Mesenchymal stem cell (in vitro differentiated cells and primary cell): ENCODE data around the gene IPPK.
"Not testable (repeated sequence)": the region's sequence is repeated elsewhere in the genome, so short reads cannot be mapped to it uniquely, and the experiment has no call there.

Experiments
- DNase-seq: peaks from one replicate; pipeline ENCODE4 v3.0.0-alpha.2; 2013
- H2AFZ ChIP-seq: one replicate; pipeline ENCODE4 v1.6.1; 2013; ENCODE audit warnings: low read depth, mild to moderate bottlenecking, control low read depth, inconsistent platforms, low read length, moderate library complexity
- H2AK5ac ChIP-seq: 2 replicates; pipeline ENCODE4 v1.6.1; 2013; ENCODE audit warnings: low read length, moderate library complexity, mild to moderate bottlenecking, inconsistent platforms; ENCODE audit not compliant: severe bottlenecking
- H2BK120ac ChIP-seq: one replicate; pipeline ENCODE4 v1.6.1; 2013; ENCODE audit warnings: low read depth, mild to moderate bottlenecking, inconsistent platforms, low read length, moderate library complexity
- H2BK12ac ChIP-seq, 2 experiments: one replicate each; pipeline ENCODE4 v1.6.1; 2013; ENCODE audit warnings: inconsistent platforms in 2 of 2, low read length in 2 of 2, mild to moderate bottlenecking in 2 of 2, moderate library complexity in 2 of 2, control low read depth in 1 of 2
- H2BK15ac ChIP-seq: one replicate; pipeline ENCODE4 v1.6.1; 2013; ENCODE audit warnings: mild to moderate bottlenecking, low read depth, inconsistent platforms; ENCODE audit not compliant: poor library complexity, severe bottlenecking
- H2BK5ac ChIP-seq: 2 replicates; pipeline ENCODE4 v1.6.1; 2013; ENCODE audit warnings: low read depth, mild to moderate bottlenecking, low read length, control low read depth, inconsistent platforms; ENCODE audit not compliant: poor library complexity, severe bottlenecking
- H3K14ac ChIP-seq, 2 experiments: one replicate each; pipeline ENCODE4 v1.6.1; 2013; ENCODE audit warnings: inconsistent platforms in 2 of 2, low read length in 2 of 2, control low read depth in 1 of 2, mild to moderate bottlenecking in 1 of 2, moderate library complexity in 1 of 2
- H3K18ac ChIP-seq, 2 experiments: one replicate each; pipeline ENCODE4 v1.6.1; 2013; ENCODE audit warnings: inconsistent platforms in 2 of 2, low read length in 2 of 2, control low read depth in 1 of 2, low read depth in 1 of 2, mild to moderate bottlenecking in 1 of 2
- H3K23ac ChIP-seq, 2 experiments: one replicate each; pipeline ENCODE4 v1.6.1; 2013; ENCODE audit warnings: inconsistent platforms in 2 of 2, low read length in 2 of 2, mild to moderate bottlenecking in 2 of 2, moderate library complexity in 2 of 2, control low read depth in 1 of 2
- H3K27ac ChIP-seq: 2 replicates; pipeline ENCODE4 v1.5.1; 2013; ENCODE audit warnings: mild to moderate bottlenecking, moderate library complexity, low read length, control low read depth, inconsistent platforms; ENCODE audit not compliant: poor library complexity, severe bottlenecking
- H3K27me3 ChIP-seq, 2 experiments: 2 replicates each; pipeline versions ENCODE4 v1.6.1 to v1.7.0; 2013; ENCODE audit warnings: low read length in 2 of 2, mild to moderate bottlenecking in 2 of 2, moderate library complexity in 2 of 2, control low read depth in 1 of 2, inconsistent platforms in 1 of 2; ENCODE audit not compliant: control insufficient read depth in 1 of 2, insufficient read depth in 1 of 2
- H3K36me3 ChIP-seq, 2 experiments: 2 replicates each; pipeline versions ENCODE4 v1.6.1 to v1.7.0; 2013; ENCODE audit warnings: low read length in 2 of 2, control low read depth in 1 of 2, inconsistent platforms in 1 of 2, low read depth in 1 of 2, mild to moderate bottlenecking in 1 of 2; ENCODE audit not compliant: insufficient read depth in 2 of 2, control insufficient read depth in 1 of 2
- H3K4ac ChIP-seq, 2 experiments: one replicate each; pipeline ENCODE4 v1.6.1; 2013; ENCODE audit warnings: inconsistent platforms in 2 of 2, low read length in 2 of 2, mild to moderate bottlenecking in 2 of 2, moderate library complexity in 2 of 2, control low read depth in 1 of 2, low read depth in 1 of 2
- H3K4me1 ChIP-seq: 2 replicates; pipeline ENCODE4 v1.6.1; 2013; ENCODE audit warnings: low read depth, low read length, control low read depth; ENCODE audit not compliant: control insufficient read depth, insufficient read depth
- H3K4me2 ChIP-seq: 2 replicates; pipeline ENCODE4 v1.6.1; 2013; ENCODE audit warnings: low read length, mild to moderate bottlenecking, inconsistent platforms; ENCODE audit not compliant: poor library complexity, severe bottlenecking
- H3K4me3 ChIP-seq, 2 experiments: 2 replicates each; pipeline versions ENCODE4 v1.5.1 to v1.7.0; 2013; ENCODE audit warnings: low read length in 2 of 2, mild to moderate bottlenecking in 2 of 2, control low read depth in 1 of 2, low read depth in 1 of 2; ENCODE audit not compliant: insufficient read depth in 1 of 2
- H3K79me1 ChIP-seq: replicated peaks from 2 replicates; pipeline ENCODE4 v1.6.1; 2013; ENCODE audit warnings: mild to moderate bottlenecking, control low read depth, low read length, inconsistent platforms; ENCODE audit not compliant: poor library complexity, severe bottlenecking
- H3K9ac ChIP-seq: 2 replicates; pipeline ENCODE4 v1.7.0; 2013; ENCODE audit warnings: mild to moderate bottlenecking, low read length, moderate library complexity
- H3K9me3 ChIP-seq: 2 replicates; pipeline ENCODE4 v1.7.0; 2013; ENCODE audit warnings: mild to moderate bottlenecking, low read length; ENCODE audit not compliant: control insufficient read depth
- H4K8ac ChIP-seq: one replicate; pipeline ENCODE4 v1.6.1; 2013; ENCODE audit warnings: inconsistent platforms, mild to moderate bottlenecking, low read length, moderate library complexity
- H4K91ac ChIP-seq: one replicate; pipeline ENCODE4 v1.6.1; 2013; ENCODE audit warnings: mild to moderate bottlenecking, low read length, inconsistent platforms
- WGBS: methylation state at CpG from one replicate; pipeline ENCODE4 v1.1.7; 2013; ENCODE audit warnings: mixed read lengths; 5-methylcytosine and 5-hydroxymethylcytosine counted together

IPPK gene

GRCh38 chr9:92631452-92632343 lies 38.2 kb downstream of the IPPK start:
- Histone ChIP-seq H3K27ac (no peak overlapping the region), H4K8ac (no peak overlapping the region), H2BK15ac (no peak overlapping the region), H3K27me3 (no peaks in the 10 kb centered on the region), H2BK120ac (no peak overlapping the region), H3K4me3 (no peak overlapping the region), H2AK5ac (no peak overlapping the region), H3K4me2 (no peak overlapping the region), H3K14ac (no peak overlapping the region), H3K23ac (no peak overlapping the region), H2BK5ac (no peak overlapping the region), H3K9me3 (no peaks in the 10 kb centered on the region), H2BK12ac (no peak overlapping the region), H2AFZ (no peak overlapping the region), H3K4ac (no peak overlapping the region), H3K4me1 (peaks cover 4% of the 10 kb centered on the region), H3K79me1 (peaks cover 31% of the 10 kb centered on the region), H4K91ac (no peak overlapping the region), H3K9ac (no peak overlapping the region), H3K36me3 (peaks cover 59 to 63% of the 10 kb centered on the region in 2 experiments), H3K18ac (no peak overlapping the region)
- WGBS, result 98% methylated on average over 10 of the region's 13 CpGs
- DNase-seq, result no peak

GRCh38 chr9:92627651-92628050 lies 42.3 kb downstream of the IPPK start:
- H3K4me1 ChIP-seq, result no peaks in the 10 kb centered on the region
- H2BK12ac ChIP-seq, result no peak overlapping the region
- H3K4ac ChIP-seq, result no peak overlapping the region
- H2BK5ac ChIP-seq, result no peak overlapping the region
- no peak overlapping the region for H4K91ac ChIP-seq
- H3K23ac ChIP-seq, result no peak overlapping the region
- H3K27ac ChIP-seq, result no peak overlapping the region
- H3K79me1 ChIP-seq, result peaks cover 15% of the 10 kb centered on the region
- no peaks in the 10 kb centered on the region for H3K27me3 ChIP-seq
- H2BK120ac ChIP-seq, result no peak overlapping the region
- H2BK15ac ChIP-seq, result no peak overlapping the region
- no peak overlapping the region for H3K18ac ChIP-seq
- no peak overlapping the region for H3K14ac ChIP-seq
- H2AK5ac ChIP-seq, result no peak overlapping the region
- H3K4me3 ChIP-seq, result no peak overlapping the region
- DNase-seq, result no peak
- 94% methylated on average over 5 of the region's 5 CpGs for WGBS
- H3K36me3 ChIP-seq, result peaks cover 26 to 53% of the 10 kb centered on the region in 2 experiments
- no peak overlapping the region for H2AFZ ChIP-seq
- H4K8ac ChIP-seq, result no peak overlapping the region
- no peak overlapping the region for H3K4me2 ChIP-seq
- H3K9ac ChIP-seq, result no peak overlapping the region
- no peaks in the 10 kb centered on the region for H3K9me3 ChIP-seq

- no peak overlapping the region for H3K18ac ChIP-seq
- no peak overlapping the region for H2AFZ ChIP-seq
- H3K9ac ChIP-seq, result no peak overlapping the region
- no peak overlapping the region for H4K91ac ChIP-seq
- H2BK120ac ChIP-seq, result no peak overlapping the region
- no peak overlapping the region for H2BK5ac ChIP-seq
- H3K23ac ChIP-seq, result no peak overlapping the region
- no peaks in the 10 kb centered on the region for H3K27me3 ChIP-seq
- H3K14ac ChIP-seq, result no peak overlapping the region
- H3K4ac ChIP-seq, result no peak overlapping the region
- no peak overlapping the region for H2BK15ac ChIP-seq
- peaks cover 12% of the 10 kb centered on the region for H3K79me1 ChIP-seq
- DNase-seq, result no peak
- no peaks in the 10 kb centered on the region for H3K4me1 ChIP-seq
- H4K8ac ChIP-seq, result no peak overlapping the region
- no peak overlapping the region for H3K4me3 ChIP-seq
- H2BK12ac ChIP-seq, result no peak overlapping the region
- no peak overlapping the region for H3K4me2 ChIP-seq
- H3K9me3 ChIP-seq, result no peaks in the 10 kb centered on the region
- H3K27ac ChIP-seq, result no peak overlapping the region
- peaks cover 18 to 41% of the 10 kb centered on the region in 2 experiments for H3K36me3 ChIP-seq
- H2AK5ac ChIP-seq, result no peak overlapping the region
These were observed 43.4 kb downstream of the IPPK start for GRCh38 chr9:92626484-92626883.

DNA sequence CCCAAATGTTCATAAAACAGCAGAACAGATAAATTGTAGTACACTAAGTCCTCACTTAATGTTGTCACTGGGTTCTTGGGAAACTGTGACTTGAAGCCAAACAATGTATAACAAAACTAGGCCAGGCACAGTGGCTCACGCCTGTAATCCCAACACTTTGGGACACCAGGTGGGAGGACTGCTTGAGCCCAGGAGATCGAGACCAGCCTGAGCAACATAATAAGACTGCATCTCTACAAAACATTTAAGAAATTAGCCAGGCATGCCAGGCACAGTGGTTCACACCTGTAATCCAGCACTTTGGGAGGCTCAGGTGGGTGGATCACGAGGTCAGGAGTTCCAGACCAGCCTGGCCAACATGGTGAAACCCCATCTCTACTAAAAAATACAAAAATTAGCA lies 46.0 kb downstream of the IPPK start:
- H3K9me3 ChIP-seq, H3K4ac ChIP-seq, H4K8ac ChIP-seq, H2BK5ac ChIP-seq, H3K14ac ChIP-seq, H2BK120ac ChIP-seq, H3K23ac ChIP-seq, H3K4me3 ChIP-seq, H3K27ac ChIP-seq, H4K91ac ChIP-seq, H2BK12ac ChIP-seq, H3K9ac ChIP-seq, H3K18ac ChIP-seq, H2AK5ac ChIP-seq, DNase-seq, H3K4me1 ChIP-seq, H3K27me3 ChIP-seq, H3K4me2 ChIP-seq, H2AFZ ChIP-seq, H2BK15ac ChIP-seq: not testable (repeated sequence)
- WGBS, result 98% methylated on average over 3 of the region's 3 CpGs
- peaks cover 24 to 43% of the 10 kb centered on the region in 2 experiments for H3K36me3 ChIP-seq
- H3K79me1 ChIP-seq, result peaks cover 12% of the 10 kb centered on the region
